T-helper 17 cell (primary cell): ENCODE measurements around the gene RPL31. TPM values are rescaled to one million over a fixed set of nuclear protein-coding genes. Genes with fewer than 3 reads are reported as not detected.

Experiments used
- ATAC-seq: fragments of 150-1000 bp; cut with Tn5 transposase; 2 replicates; pipeline ENCODE4 v1.10.0; 2021; ENCODE audit warnings: mild to moderate bottlenecking, moderate library complexity
- DNase-seq, 3 donors: peaks; one replicate each; pipeline versions ENCODE4 v3.0.0 to v3.0.0-alpha.2; 2020 to 2021
- H3K9me3 ChIP-seq: one replicate; pipeline ENCODE4 v1.7.0; 2013; ENCODE audit warnings: low read length, mild to moderate bottlenecking; ENCODE audit not compliant: control insufficient read depth, poor library complexity, severe bottlenecking
- H3K27ac Mint-ChIP-seq: one replicate; pipeline ENCODE4 v1.8.0; 2022; ENCODE audit warnings: mild to moderate bottlenecking, moderate library complexity, mixed read lengths
- H3K27me3 Mint-ChIP-seq: one replicate; pipeline ENCODE4 v1.8.0; 2022; ENCODE audit warnings: mixed read lengths
- H3K36me3 Mint-ChIP-seq: one replicate; pipeline ENCODE4 v1.8.0; 2022; ENCODE audit warnings: low read depth, mixed read lengths
- H3K4me1 Mint-ChIP-seq: one replicate; pipeline ENCODE4 v1.8.0; 2022; ENCODE audit warnings: mild to moderate bottlenecking, mixed read lengths
- H3K4me3 Mint-ChIP-seq: one replicate; pipeline ENCODE4 v1.8.0; 2022; ENCODE audit warnings: mild to moderate bottlenecking, moderate library complexity, mixed read lengths
- total RNA-seq, 4 donors: library from RNA in 2 of 4; stranded (reverse) in 2 of 4; gene quantifications; one replicate each; pipeline ENCODE4 v1.2.3 and lab custom pipeline; 2022 to 2026

RPL31 gene
- total RNA-seq, 2 donors from 2014 or later: 1,930 to 1,963 TPM

GRCh38 chr2:100964681-100965169, 37.4 kb upstream of the RPL31 start:
- ATAC-seq: no peak
- no peaks in the 10 kb centered on the region for H3K27me3 Mint-ChIP-seq

GRCh38 chr2:100965596-100965995, 36.5 kb upstream of the RPL31 start:
- H3K27me3 Mint-ChIP-seq: no peaks in the 10 kb centered on the region
- H3K4me3 Mint-ChIP-seq: no peak overlapping the region
- peaks cover 4% of the 10 kb centered on the region for H3K4me1 Mint-ChIP-seq
- H3K27ac Mint-ChIP-seq: no peak overlapping the region
- H3K36me3 Mint-ChIP-seq: no peaks in the 10 kb centered on the region
- no peak for DNase-seq
- no peaks in the 10 kb centered on the region for H3K9me3 ChIP-seq
- no peak for ATAC-seq

More at GRCh38 chr2:100964681-100965169, 37.4 kb upstream of the RPL31 start:
- Mint-ChIP-seq H3K4me3 (no peak overlapping the region), H3K27ac (no peak overlapping the region), H3K36me3 (no peaks in the 10 kb centered on the region), H3K4me1 (peaks cover 6% of the 10 kb centered on the region)
- no peaks in the 10 kb centered on the region for H3K9me3 ChIP-seq
- DNase-seq: no peak

GRCh38 chr2:100967716-100968115, 34.4 kb upstream of the RPL31 start:
- peaks cover 3% of the 10 kb centered on the region for H3K36me3 Mint-ChIP-seq

GRCh38 chr2:100968146-100969145, 33.6 kb upstream of the RPL31 start:
- Mint-ChIP-seq H3K36me3 (peaks cover 3% of the 10 kb centered on the region), H3K27me3 (no peaks in the 10 kb centered on the region), H3K4me1 (peaks cover 4% of the 10 kb centered on the region)

More at GRCh38 chr2:100967716-100968115, 34.4 kb upstream of the RPL31 start:
- ATAC-seq: no peak
- Mint-ChIP-seq H3K27me3 (no peaks in the 10 kb centered on the region), H3K4me1 (peaks cover 4% of the 10 kb centered on the region), H3K4me3 (no peak overlapping the region), H3K27ac (no peak overlapping the region)
- no peaks in the 10 kb centered on the region for H3K9me3 ChIP-seq
- no peak for DNase-seq

GRCh38 chr2:100969998-100970397, 32.1 kb upstream of the RPL31 start:
- Mint-ChIP-seq H3K36me3 (peaks cover 3% of the 10 kb centered on the region), H3K27ac (no peak overlapping the region), H3K27me3 (no peaks in the 10 kb centered on the region), H3K4me1 (peaks cover 2% of the 10 kb centered on the region), H3K4me3 (no peak overlapping the region)
- H3K9me3 ChIP-seq: no peaks in the 10 kb centered on the region
- ATAC-seq: no peak
- no peak for DNase-seq

More at GRCh38 chr2:100968146-100969145, 33.6 kb upstream of the RPL31 start:
- H3K9me3 ChIP-seq: no peaks in the 10 kb centered on the region
- Mint-ChIP-seq H3K27ac (no peak overlapping the region), H3K4me3 (no peak overlapping the region)
- ATAC-seq: no peak
- DNase-seq: no peak

GRCh38 chr2:100971221-100971620, 30.9 kb upstream of the RPL31 start:
- no peaks in the 10 kb centered on the region for H3K9me3 ChIP-seq
- H3K27me3 Mint-ChIP-seq: no peaks in the 10 kb centered on the region
- DNase-seq (no peak), ATAC-seq (no peak)
- no peak overlapping the region for H3K27ac Mint-ChIP-seq
- no peak overlapping the region for H3K4me3 Mint-ChIP-seq
- peaks cover 3% of the 10 kb centered on the region for H3K36me3 Mint-ChIP-seq
- H3K4me1 Mint-ChIP-seq: no peaks in the 10 kb centered on the region

- no peaks in the 10 kb centered on the region for H3K9me3 ChIP-seq
- H3K27me3 Mint-ChIP-seq: no peaks in the 10 kb centered on the region
- DNase-seq (no peak), ATAC-seq (no peak)
- H3K36me3 Mint-ChIP-seq: peaks cover 3% of the 10 kb centered on the region
- no peaks in the 10 kb centered on the region for H3K4me1 Mint-ChIP-seq
- no peak overlapping the region for H3K4me3 Mint-ChIP-seq
- no peak overlapping the region for H3K27ac Mint-ChIP-seq
Measured at GRCh38 chr2:100972452-100972851, 29.6 kb upstream of the RPL31 start.

GRCh38 chr2:100974712-100975520, 27.2 kb upstream of the RPL31 start:
- peaks cover 2% of the 10 kb centered on the region for H3K4me1 Mint-ChIP-seq
- H3K9me3 ChIP-seq: no peaks in the 10 kb centered on the region
- no peak overlapping the region for H3K27ac Mint-ChIP-seq
- peaks cover 3% of the 10 kb centered on the region for H3K36me3 Mint-ChIP-seq
- H3K27me3 Mint-ChIP-seq: no peaks in the 10 kb centered on the region
- ATAC-seq (no peak), DNase-seq (no peak)
- no peak overlapping the region for H3K4me3 Mint-ChIP-seq

- H3K27me3 Mint-ChIP-seq: no peaks in the 10 kb centered on the region
Measured at GRCh38 chr2:100975521-100975785, 26.6 kb upstream of the RPL31 start.

GRCh38 chr2:100976061-100976460, 26.0 kb upstream of the RPL31 start:
- no peak overlapping the region for H3K27ac Mint-ChIP-seq
- H3K36me3 Mint-ChIP-seq: peaks cover 3% of the 10 kb centered on the region
- DNase-seq (no peak), ATAC-seq (no peak)
- H3K27me3 Mint-ChIP-seq: no peaks in the 10 kb centered on the region
- no peaks in the 10 kb centered on the region for H3K9me3 ChIP-seq
- peaks cover 2% of the 10 kb centered on the region for H3K4me1 Mint-ChIP-seq
- H3K4me3 Mint-ChIP-seq: no peak overlapping the region

More at GRCh38 chr2:100975521-100975785, 26.6 kb upstream of the RPL31 start:
- no peaks in the 10 kb centered on the region for H3K9me3 ChIP-seq
- Mint-ChIP-seq H3K27ac (no peak overlapping the region), H3K4me3 (no peak overlapping the region), H3K36me3 (peaks cover 3% of the 10 kb centered on the region), H3K4me1 (peaks cover 2% of the 10 kb centered on the region)
- no peak for ATAC-seq
- no peak for DNase-seq

GRCh38 chr2:100976645-100977391, 25.3 kb upstream of the RPL31 start:
- Mint-ChIP-seq H3K4me1 (peaks cover 2% of the 10 kb centered on the region), H3K4me3 (no peak overlapping the region), H3K27me3 (no peaks in the 10 kb centered on the region), H3K36me3 (no peaks in the 10 kb centered on the region), H3K27ac (no peak overlapping the region)
- no peaks in the 10 kb centered on the region for H3K9me3 ChIP-seq
- peak; percentile 39 for ATAC-seq
- DNase-seq: no peak

- no peaks in the 10 kb centered on the region for H3K36me3 Mint-ChIP-seq
- no peaks in the 10 kb centered on the region for H3K9me3 ChIP-seq
- ATAC-seq (no peak), DNase-seq (no peak)
- H3K27me3 Mint-ChIP-seq: no peaks in the 10 kb centered on the region
- H3K27ac Mint-ChIP-seq: no peak overlapping the region
- peaks cover 2% of the 10 kb centered on the region for H3K4me1 Mint-ChIP-seq
- no peak overlapping the region for H3K4me3 Mint-ChIP-seq
Measured at GRCh38 chr2:100977511-100977910, 24.6 kb upstream of the RPL31 start.
